Measurements from ENCODE around the gene FRZB.

FRZB gene

GRCh38 chr2:182833084-182833854 is 33.2 kb downstream of the FRZB start:
- no peak for DNase-seq

DNA sequence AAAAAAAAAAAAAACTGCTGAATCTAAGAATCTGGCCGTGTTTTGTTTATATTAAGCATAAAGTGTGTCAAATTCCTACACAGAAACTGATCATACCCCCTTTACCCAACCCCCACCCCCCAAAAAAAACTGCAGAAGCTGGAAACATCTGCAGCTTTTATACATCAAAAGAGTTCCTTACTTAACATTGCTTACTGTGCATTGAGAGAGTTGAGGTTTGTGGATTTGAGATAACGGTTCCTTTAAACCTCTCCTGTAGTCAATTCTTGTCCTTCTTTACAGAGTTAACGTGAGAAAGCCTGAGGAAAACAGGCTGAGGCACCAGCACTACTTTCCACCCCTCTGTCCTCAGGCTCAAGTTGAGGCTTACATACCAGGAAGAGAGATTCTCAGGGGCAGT is 34.5 kb downstream of the FRZB start:
- DNase-seq: no peak

- no peak for DNase-seq
Observed at GRCh38 chr2:182831101-182831500, 35.3 kb downstream of the FRZB start.

DNA sequence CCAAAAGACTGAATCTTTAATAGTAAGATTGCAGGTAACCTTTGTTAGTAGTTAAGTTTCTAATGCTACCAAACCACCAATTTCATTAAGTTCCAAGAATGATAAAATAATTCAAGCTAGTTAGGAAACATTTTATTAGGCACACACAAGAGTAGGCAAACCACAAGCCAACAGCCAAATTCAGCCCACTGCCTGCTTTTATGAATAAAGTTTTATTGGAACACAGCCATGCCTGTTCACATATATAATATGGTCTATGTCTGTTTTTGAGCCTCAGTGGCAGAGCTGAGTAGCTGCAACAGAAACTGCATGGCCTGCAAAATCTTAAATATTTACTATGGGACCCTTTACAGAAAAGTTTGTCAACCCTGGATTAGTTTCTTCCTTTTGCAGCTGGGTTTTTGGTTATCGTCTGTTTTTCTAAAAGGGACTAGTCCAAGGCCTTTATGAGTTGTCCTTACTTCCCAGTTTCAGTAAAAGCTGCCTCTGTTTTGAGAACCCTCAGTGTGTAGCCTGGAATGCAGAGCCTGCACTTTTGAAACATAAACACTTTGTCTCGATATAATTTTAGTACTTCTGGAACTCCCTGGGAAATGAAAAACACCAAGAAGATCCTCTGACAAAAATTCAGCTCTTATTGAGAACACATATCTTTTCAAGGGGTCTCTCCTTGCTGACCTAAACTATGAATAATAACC is 39.1 kb downstream of the FRZB start:
- no peak for DNase-seq

DNA sequence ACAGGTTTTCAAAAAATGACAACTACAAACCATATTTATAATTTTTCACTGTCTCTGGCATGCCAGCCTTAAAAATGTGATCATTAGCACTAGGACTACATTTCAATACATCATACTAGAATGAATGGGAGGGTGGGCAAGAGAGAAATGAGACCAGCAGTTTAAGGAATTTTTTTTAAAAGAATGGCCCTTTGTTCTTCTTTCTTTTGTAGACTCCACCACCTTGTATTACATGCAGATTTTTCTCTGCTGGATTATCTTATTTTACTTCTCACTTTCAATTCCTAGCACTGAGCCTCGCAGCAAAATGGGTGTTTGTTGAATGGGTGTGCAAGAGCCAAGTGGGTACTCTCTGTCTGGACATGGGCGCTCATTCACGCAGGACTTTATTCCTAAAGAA is 39.9 kb downstream of the FRZB start:
- no peak for DNase-seq

- DNase-seq: peak; percentile 58
Observed at GRCh38 chr2:182826064-182826463, 40.4 kb downstream of the FRZB start.

GRCh38 chr2:182824767-182825158 is 41.7 kb downstream of the FRZB start:
- DNase-seq: peak; percentile 94

DNA sequence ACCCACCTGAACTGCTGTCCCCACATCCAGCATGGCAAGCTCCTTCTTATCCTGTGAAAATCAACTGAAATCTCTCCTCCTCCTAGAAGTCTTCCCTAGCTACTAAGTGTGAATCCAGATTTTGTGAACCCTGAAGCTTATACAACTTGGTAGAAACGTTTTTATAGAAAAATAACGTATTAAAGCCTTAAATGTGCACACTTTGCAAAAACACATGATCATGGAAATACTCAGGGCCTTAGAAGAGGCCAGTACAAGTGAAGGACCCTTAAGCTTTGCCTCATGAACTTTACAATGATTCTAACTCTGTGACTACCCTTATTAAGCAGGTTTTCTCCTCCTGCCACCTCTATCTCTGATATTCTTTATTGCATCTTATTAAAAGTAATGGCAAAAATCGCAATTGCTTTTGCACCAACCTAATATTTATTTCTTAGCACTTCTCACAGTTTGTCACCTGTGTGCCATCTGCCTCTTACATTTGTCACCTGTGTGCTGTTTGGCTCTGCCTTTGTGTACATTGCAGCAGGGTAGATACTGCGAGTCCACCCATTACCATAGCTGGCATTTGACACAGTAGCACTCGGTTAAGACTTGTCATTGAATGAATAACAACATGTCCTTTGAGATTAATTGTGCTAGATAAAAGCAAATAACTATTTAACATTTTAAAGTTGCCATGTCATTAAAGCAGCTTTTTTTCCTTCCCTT is 42.2 kb downstream of the FRZB start:
- DNase-seq: peak; percentile 94

DNA sequence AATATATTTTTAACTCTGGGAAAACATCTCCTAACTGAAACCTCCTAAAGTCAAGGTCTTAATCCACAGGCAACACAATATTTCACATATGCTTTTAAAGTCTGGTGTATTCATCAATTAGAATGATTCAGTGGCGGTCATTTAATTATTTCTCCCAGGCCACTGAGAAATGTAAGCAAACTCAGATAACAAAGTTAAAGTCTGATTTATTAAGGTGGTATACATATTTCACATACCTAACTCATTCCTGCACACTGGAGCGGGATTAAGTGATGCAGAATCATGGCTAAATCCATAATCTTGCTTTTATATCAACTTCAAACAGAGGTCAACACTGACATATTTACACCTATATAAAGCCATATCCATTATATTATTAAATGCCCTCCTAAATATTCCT is 43.7 kb downstream of the FRZB start:
- DNase-seq: no peak

DNA sequence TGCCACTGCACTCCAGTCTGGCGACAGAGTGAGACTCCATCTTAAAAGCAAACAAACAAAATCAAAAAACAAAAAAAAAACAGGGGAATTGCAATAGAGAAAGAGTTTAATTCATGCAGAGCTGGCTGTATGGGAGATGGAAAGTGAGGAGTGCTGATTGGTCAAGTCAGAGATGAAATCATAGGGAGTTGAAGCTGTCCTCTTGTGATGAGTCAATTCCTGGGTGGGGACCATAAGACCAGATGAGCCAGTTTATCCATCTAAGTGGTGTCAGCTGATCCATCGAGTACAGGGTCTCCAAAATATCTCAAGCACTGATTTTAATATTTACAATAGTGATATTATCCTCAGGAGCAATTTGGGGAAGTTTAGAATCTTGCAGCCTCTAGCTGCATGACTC is 45.3 kb downstream of the FRZB start:
- no peak for DNase-seq

DNA sequence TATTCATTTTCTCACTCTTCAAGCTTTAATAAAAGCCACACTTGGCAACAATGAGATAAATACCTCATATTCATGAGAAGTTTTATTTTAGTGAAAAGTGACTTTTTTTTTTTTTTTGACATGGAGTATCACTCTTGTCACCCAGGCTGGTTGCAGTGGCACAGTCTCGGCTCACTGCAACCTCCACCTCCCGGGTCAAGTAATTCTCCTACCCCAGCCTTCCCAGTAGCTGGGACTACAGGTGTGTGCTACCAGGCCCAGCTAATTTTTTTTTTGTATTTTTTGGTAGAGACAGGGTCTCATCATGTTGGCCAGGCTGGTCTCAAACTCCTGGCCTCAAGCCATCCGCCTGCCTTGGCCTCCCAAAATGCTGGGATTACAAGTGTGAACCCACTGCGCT is 47.0 kb downstream of the FRZB start:
- DNase-seq: no peak

GRCh38 chr2:182818925-182819324 is 47.5 kb downstream of the FRZB start:
- peak; percentile 98 for DNase-seq

DNA sequence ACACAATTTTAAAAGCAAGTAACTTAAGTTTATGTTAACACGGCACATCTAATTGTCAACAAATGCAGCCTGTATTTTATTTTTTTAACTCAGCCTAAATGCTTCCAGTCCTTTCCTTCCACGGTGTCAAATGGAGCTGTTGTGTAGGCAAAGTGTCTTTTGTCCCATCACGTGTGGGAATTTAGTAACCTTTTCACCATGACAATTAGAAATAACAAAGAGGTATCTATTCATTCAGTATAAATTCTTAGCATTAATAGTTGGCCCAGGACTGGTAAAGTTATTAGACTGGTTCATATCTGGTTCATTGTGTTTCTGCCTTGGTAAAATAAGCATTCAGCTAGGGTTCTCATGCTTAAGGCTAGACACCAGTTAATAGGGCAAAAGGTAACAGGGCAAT is 47.9 kb downstream of the FRZB start:
- no peak for DNase-seq

DNA sequence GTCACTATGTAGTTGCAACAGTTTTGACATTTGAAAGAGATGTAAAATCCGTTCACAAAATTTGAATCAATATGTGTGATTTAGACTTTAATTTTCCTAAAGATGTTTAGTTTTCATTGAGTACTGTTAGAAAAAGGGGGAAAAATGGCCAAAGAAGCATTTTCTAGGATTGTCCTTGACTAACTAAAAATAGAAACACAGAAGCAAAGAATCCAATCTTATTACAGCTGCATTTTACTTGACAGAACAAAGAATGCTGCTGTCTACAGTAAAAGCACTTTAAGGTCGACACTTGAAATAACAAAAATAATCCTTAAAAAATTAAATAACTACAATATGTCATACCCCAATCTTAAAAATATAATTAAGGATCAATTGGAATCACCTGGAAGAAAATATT is 48.9 kb downstream of the FRZB start:
- DNase-seq: no peak

DNA sequence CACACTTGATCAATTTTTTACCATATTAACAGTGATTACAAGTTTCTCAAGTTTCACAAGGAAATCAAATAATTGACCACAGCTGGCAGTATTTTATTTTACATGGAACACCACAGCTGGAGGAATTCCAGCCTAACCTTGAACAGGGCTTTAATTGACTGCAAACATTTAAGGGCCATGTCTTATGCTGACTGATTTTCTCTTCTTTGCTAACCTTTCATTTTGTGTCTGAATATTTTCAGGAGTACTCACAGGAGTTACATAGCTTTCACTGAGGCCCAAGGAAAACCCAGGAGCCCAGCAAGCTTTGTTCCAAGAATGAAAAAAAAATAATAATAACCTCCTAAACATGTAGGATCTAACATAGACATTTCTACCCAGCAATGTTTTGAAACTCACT is 49.6 kb downstream of the FRZB start:
- DNase-seq: peak; percentile 24

- no peak for DNase-seq
Observed at GRCh38 chr2:182814804-182815203, 51.6 kb downstream of the FRZB start.

DNA sequence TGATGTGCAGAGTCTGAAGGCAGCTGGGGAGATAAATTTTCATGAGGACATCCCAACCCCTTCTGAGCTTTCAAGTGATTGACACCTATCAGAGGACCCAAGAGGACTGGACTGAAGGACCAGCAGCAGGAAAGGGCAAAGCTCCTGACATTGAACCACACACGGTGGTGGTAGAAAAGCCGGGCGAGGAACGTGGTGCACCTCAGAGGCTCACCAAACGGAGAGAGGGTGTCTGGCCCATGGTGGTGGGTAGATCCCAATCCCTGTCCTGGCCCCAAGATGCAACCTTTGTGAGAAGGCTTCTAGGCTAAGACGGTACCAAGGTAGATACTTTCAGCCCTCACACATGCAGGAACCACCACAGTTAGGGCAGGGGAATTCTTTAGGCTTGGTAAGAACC is 52.1 kb downstream of the FRZB start:
- DNase-seq: no peak

DNA sequence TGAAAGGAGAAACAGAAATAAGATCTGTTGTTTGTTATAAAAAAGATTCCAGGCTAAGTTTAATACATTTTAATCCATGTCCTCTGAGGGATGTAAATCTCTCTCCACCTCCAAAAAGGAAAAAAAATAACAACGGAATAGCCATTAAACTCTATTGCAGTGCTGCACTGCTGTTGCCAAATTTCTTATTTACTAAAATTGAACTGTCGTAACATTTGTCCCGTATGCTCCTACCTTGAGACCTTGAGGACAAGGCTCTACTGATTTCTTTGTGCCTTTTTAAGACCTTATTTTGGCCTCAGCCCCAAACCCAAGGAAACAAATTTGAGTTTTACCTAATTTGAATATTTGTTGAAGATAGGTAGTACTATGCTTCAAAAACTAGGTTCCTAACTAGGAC is 56.4 kb downstream of the FRZB start:
- no peak for DNase-seq

GRCh38 chr2:182807319-182807718 is 59.1 kb downstream of the FRZB start:
- DNase-seq: no peak

DNA sequence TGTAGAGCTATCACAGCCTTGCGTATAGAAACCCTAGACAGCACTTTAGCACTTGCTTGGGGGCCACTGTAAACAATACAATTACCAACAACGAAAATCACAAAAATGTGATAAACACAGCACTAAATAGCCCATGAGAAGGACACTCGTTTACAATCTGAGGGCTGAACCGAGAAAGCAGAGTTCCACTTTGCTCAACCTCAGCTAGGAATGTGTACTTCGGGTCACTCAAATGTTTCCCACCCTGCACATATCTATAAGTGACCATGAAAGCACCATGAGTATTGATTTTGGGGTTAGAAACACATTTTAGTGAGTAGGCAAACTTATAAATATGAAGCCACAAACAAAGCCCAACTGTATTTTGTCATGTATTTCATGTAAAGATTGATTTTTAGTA is 62.3 kb downstream of the FRZB start:
- DNase-seq: no peak

DNA sequence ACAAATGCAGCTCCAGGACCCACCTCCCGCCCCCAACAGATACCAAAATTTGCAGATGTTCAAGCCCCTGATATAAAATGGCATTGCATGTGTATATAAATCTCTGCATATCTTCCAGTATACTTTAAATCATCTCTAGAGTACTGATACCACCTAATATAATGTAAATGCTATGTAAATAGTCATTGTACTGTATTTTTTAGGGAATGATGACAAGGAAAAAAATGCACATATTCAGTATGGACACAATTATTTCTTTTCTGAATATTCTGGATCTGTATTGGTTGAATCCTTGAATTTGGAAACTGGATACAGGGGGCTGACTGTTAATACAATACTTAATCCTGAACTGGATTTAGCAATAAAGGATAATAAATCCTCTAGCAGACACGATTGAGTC is 67.7 kb downstream of the FRZB start:
- DNase-seq: no peak

GRCh38 chr2:182792441-182792840 is 74.0 kb downstream of the FRZB start:
- DNase-seq: no peak

GRCh38 chr2:182784777-182785176 is 81.7 kb downstream of the FRZB start:
- peak; percentile 38 for DNase-seq

DNA sequence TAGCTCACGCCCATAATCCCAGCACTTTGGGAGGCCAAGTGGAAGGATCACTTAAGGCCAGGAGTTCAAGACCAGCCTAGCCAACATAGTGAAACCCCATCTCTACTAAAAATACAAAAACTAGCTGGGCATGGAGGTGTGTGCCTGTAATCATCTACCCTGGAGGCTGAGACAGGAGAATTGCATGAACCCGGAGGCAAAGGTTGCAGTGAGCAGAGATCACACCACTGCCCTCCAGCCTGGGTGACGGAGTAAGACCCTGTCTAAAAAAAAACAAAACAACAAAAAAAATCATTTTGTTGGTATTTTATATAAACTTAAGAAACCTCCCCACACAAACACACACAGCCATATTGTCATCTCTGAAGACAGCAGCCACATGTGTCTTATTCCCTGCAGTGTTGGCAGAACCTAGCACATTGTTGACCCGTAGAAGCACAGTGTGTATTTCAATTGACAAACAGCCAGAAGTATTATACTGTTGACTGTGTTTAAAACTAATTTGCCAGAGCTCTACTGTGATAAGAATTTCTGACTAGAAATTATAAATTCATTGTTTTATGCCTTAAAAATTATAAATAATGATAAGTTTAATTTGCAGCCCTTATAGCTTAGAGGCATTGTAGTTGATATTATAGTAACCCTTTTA is 82.3 kb downstream of the FRZB start:
- no peak for DNase-seq

Measured in DMS79 treated with DMSO at 0.1 percent for 48 hours (cell line).